HepG2 (cell line): ENCODE results near the gene CEP131. TPM values are rescaled to one million over a fixed set of nuclear protein-coding genes. Genes with fewer than 3 reads are reported as not detected.

Experiments
- BRD4 ChIP-seq: sonication (generic); formaldehyde crosslinking; IDR thresholded peaks from 2 replicates; pipeline ENCODE4 v1.4.0; 2020; ENCODE audit warnings: missing genetic modification reagents
- CBX1 ChIP-seq: IDR thresholded peaks from one replicate; pipeline ENCODE4 v1.6.1; 2016; ENCODE audit warnings: antibody characterized with exemption, low read depth
- CENPX ChIP-seq: sonication (generic); formaldehyde crosslinking; IDR thresholded peaks from 2 replicates; pipeline ENCODE4 v1.9.0; 2021; ENCODE audit warnings: mild to moderate bottlenecking, missing genetic modification reagents, moderate library complexity
- CHD4 ChIP-seq: fragments of 200-600 bp; sonication (generic); IDR thresholded peaks from 2 replicates; pipeline ENCODE4 v1.7.0; 2017; ENCODE audit warnings: mild to moderate bottlenecking, low read length, borderline replicate concordance
- CREM ChIP-seq, 2 experiments: sonication (generic) in 1 of 2; formaldehyde crosslinking in 1 of 2; IDR thresholded peaks; 2 replicates each; pipeline versions ENCODE4 v1.4.0 to v1.6.1; 2016 to 2020; ENCODE audit warnings: antibody characterized with exemption in 1 of 2, mild to moderate bottlenecking in 1 of 2, missing genetic modification reagents in 1 of 2
- DMAP1 ChIP-seq: IDR thresholded peaks from 2 replicates; pipeline ENCODE4 v1.6.1; 2016
- ELF4 ChIP-seq: sonication (generic); formaldehyde crosslinking; IDR thresholded peaks from 2 replicates; pipeline ENCODE4 v1.5.0; 2020; ENCODE audit warnings: missing genetic modification reagents, mild to moderate bottlenecking, moderate library complexity, borderline replicate concordance
- FOXA1 ChIP-seq, 2 experiments: fragments of 450-650 bp in 1 of 2; sonication (generic) in 1 of 2; formaldehyde crosslinking in 1 of 2; IDR thresholded peaks; 2 replicates each; pipeline versions ENCODE4 v1.4.0 to v1.6.1; 2016 to 2020; ENCODE audit warnings: missing genetic modification reagents in 1 of 2
- GATA4 ChIP-seq: sonication (generic); IDR thresholded peaks from 2 replicates; pipeline ENCODE4 v1.6.1; 2016; ENCODE audit warnings: antibody characterized with exemption, low read depth, borderline replicate concordance
- LBX2 ChIP-seq: sonication (generic); formaldehyde crosslinking; IDR thresholded peaks from 2 replicates; pipeline ENCODE4 v1.5.0; 2020; ENCODE audit warnings: missing genetic modification reagents, mild to moderate bottlenecking, borderline replicate concordance
- MBD4 ChIP-seq: IDR thresholded peaks from 2 replicates; pipeline ENCODE4 v1.6.1; 2012; ENCODE audit warnings: low read length, inconsistent platforms, borderline replicate concordance
- MBNL3 ChIP-seq: fragments of 250-450 bp; sonication (Bioruptor Pico); conservative IDR thresholded peaks from 2 replicates; pipeline ENCODE4 v1.8.0; 2022; ENCODE audit warnings: mild to moderate bottlenecking, inconsistent platforms
- MXI1 ChIP-seq: IDR thresholded peaks from 3 replicates; pipeline ENCODE4 v1.6.1; 2012; ENCODE audit warnings: low read depth, low read length, inconsistent platforms, borderline replicate concordance
- RFXANK ChIP-seq: IDR thresholded peaks from 2 replicates; pipeline ENCODE4 v1.6.1; 2016
- SAFB2 ChIP-seq: sonication (generic); formaldehyde crosslinking; IDR thresholded peaks from 2 replicates; pipeline ENCODE4 v1.5.1; 2020; ENCODE audit warnings: missing genetic modification reagents, low read depth, mild to moderate bottlenecking, borderline replicate concordance
- STAT6 ChIP-seq: sonication (generic); formaldehyde crosslinking; IDR thresholded peaks from 2 replicates; pipeline ENCODE4 v1.4.0; 2020; ENCODE audit warnings: missing genetic modification reagents, mild to moderate bottlenecking, borderline replicate concordance
- TARDBP ChIP-seq: sonication (generic); formaldehyde crosslinking; IDR thresholded peaks from 2 replicates; pipeline ENCODE4 v1.8.0; 2022; ENCODE audit warnings: mild to moderate bottlenecking, missing genetic modification reagents
- WIZ ChIP-seq: sonication (generic); formaldehyde crosslinking; IDR thresholded peaks from 2 replicates; pipeline ENCODE4 v1.5.1; 2020; ENCODE audit warnings: mild to moderate bottlenecking, missing genetic modification reagents
- ZFP91 ChIP-seq: sonication (generic); formaldehyde crosslinking; IDR thresholded peaks from 2 replicates; pipeline ENCODE4 v1.9.0; 2022; ENCODE audit warnings: missing genetic modification reagents, mild to moderate bottlenecking, borderline replicate concordance
- ZMYM3 ChIP-seq: sonication (generic); formaldehyde crosslinking; IDR thresholded peaks from 2 replicates; pipeline ENCODE4 v1.5.1; 2020; ENCODE audit warnings: mild to moderate bottlenecking, missing genetic modification reagents
- ZNF569 ChIP-seq: sonication (generic); formaldehyde crosslinking; IDR thresholded peaks from 2 replicates; pipeline ENCODE4 v1.5.0; 2020; ENCODE audit warnings: mild to moderate bottlenecking, missing genetic modification reagents, moderate library complexity, borderline replicate concordance
- ZNF781 ChIP-seq: sonication (generic); formaldehyde crosslinking; IDR thresholded peaks from 2 replicates; pipeline ENCODE4 v1.5.1; 2020; ENCODE audit warnings: borderline replicate concordance, mild to moderate bottlenecking, missing genetic modification reagents; ENCODE audit errors: not compliant biosample characterization
- ZXDC ChIP-seq: sonication (generic); formaldehyde crosslinking; IDR thresholded peaks from 2 replicates; pipeline ENCODE4 v1.5.0; 2020; ENCODE audit warnings: mild to moderate bottlenecking, missing genetic modification reagents
- polyA plus RNA-seq, 8 experiments: library from polyadenylated mRNA; depleted of rRNA in 3 of 8; stranded (reverse) in 7 of 8; unstranded in 1 of 8; fragments of >200 nt; fragmentation: Illumina TruSeq in 4 of 8; extraction: Trizol in 4 of 8; gene quantifications; 2 replicates each; pipeline versions ENCODE4 v1.2.1 to v1.2.3, GENCODE V29; 2011 to 2016; ENCODE audit warnings: low read depth in 4 of 8, missing spikeins in 1 of 8, mixed read lengths in 1 of 8; ENCODE audit not compliant: insufficient read depth in 1 of 8
- total RNA-seq, 5 experiments: library from RNA; depleted of rRNA; stranded (reverse); fragments of >200 nt; fragmentation: Illumina TruSeq; extraction: Trizol; gene quantifications; 2 replicates each; pipeline ENCODE4 v1.2.3, GENCODE V29; 2016; ENCODE audit warnings: low read depth in 1 of 5

CEP131 gene
- total and polyA plus RNA-seq, 2 of the 13 experiments (the other 11 are each of a cell fraction or from before 2014, with no cell fraction given) = 5.0 to 16.8 TPM

- no peak for TF ChIP-seq ZNF569 (CRISPR knock-in tag)
- TF ChIP-seq MBD4 = no peak
- TF ChIP-seq STAT6 (CRISPR knock-in tag) = no peak
- TF ChIP-seq CHD4 = no peak
- no peak for TF ChIP-seq SAFB2 (CRISPR knock-in tag)
- TF ChIP-seq BRD4 (CRISPR knock-in tag) = no peak
- no peak for TF ChIP-seq ELF4 (CRISPR knock-in tag)
- no peak for TF ChIP-seq ZXDC
- peak; percentile 36; the same call in 1 of the 2 replicates for TF ChIP-seq WIZ
- 0 out of 2 replicates have a peak, but pooled peaks have one; percentile 73 for TF ChIP-seq LBX2
- TF ChIP-seq DMAP1 (CRISPR knock-in tag) = no peak
- no peak for TF ChIP-seq ZNF781 (CRISPR knock-in tag)
- TF ChIP-seq ZFP91 (CRISPR knock-in tag) = peak; percentile 69
- TF ChIP-seq CENPX (CRISPR knock-in tag) = no peak
- TF ChIP-seq CBX1 = no peak
- no peak for TF ChIP-seq CREM (IDR thresholded peaks at IDR 0.05)
- TF ChIP-seq CREM (CRISPR knock-in tag; IDR thresholded peaks at IDR 0.05) = no peak
- TF ChIP-seq GATA4 = no peak
- no peak for TF ChIP-seq ZMYM3 (CRISPR knock-in tag)
- no peak for TF ChIP-seq MXI1
- no peak for TF ChIP-seq MBNL3 (CRISPR knock-in tag)
- TF ChIP-seq RFXANK (CRISPR knock-in tag) = no peak
- no peak; the same call in 1 of the 2 replicates for TF ChIP-seq TARDBP (CRISPR knock-in tag)
- no peak for TF ChIP-seq FOXA1 (IDR thresholded peaks at IDR 0.05)
- no peak for TF ChIP-seq FOXA1 (CRISPR knock-in tag; IDR thresholded peaks at IDR 0.05)
Observed at GRCh38 chr17:81245024-81245664, 22.4 kb upstream of the CEP131 start (continued).
